Ascending aorta (tissue), 2 donors: ENCODE measurements around the gene CTCFL. TPM values are rescaled to one million over a fixed set of nuclear protein-coding genes. Genes with fewer than 3 reads are reported as not detected.

Experiments
- DNase-seq, 2 donors: peaks; one replicate each; pipeline ENCODE4 v3.0.0-alpha.2; 2019; ENCODE audit warnings: low spot score in 2 of 2
- H3K27ac ChIP-seq, 2 donors: fragments of 200-600 bp; sonication (generic); one replicate each; pipeline ENCODE4 v1.5.1; 2016 to 2017; ENCODE audit warnings: mild to moderate bottlenecking in 1 of 2
- H3K27me3 ChIP-seq: fragments of 200-600 bp; sonication (generic); one replicate; pipeline ENCODE4 v1.5.1; 2017
- H3K36me3 ChIP-seq, 2 donors: fragments of 200-600 bp; sonication (generic); one replicate each; pipeline ENCODE4 v1.5.1; 2016
- H3K4me1 ChIP-seq, 2 donors: fragments of 200-600 bp; sonication (generic); one replicate each; pipeline ENCODE4 v1.5.1; 2016 to 2017; ENCODE audit warnings: mild to moderate bottlenecking in 1 of 2
- H3K4me3 ChIP-seq, 2 donors: fragments of 200-600 bp; sonication (generic); one replicate each; pipeline ENCODE4 v1.5.1; 2016 to 2017; ENCODE audit warnings: mild to moderate bottlenecking in 1 of 2
- H3K9me3 ChIP-seq, 2 donors: fragments of 200-600 bp; sonication (generic); one replicate each; pipeline ENCODE4 v1.5.1; 2016
- intact Hi-C: fragments of 100-400 bp; cut with DNase I; formaldehyde crosslinking; loops from one replicate; pipeline ENCODE4 v1.15.1; 2023
- total RNA-seq: library from RNA; depleted of rRNA; stranded (reverse); fragments of >200 nt; gene quantifications from one replicate; pipeline ENCODE4 v1.1.0, GENCODE V29; 2016
- TF ChIP-seq, protein P1 (sequence below), 3 experiments: fragments of 200-600 bp in 2 of 3; fragments of 450-650 bp in 1 of 3; sonication (generic) in 2 of 3; IDR thresholded peaks; one replicate each; pipeline ENCODE4 v1.5.1; 2016 to 2019; ENCODE audit warnings: antibody characterized with exemption in 3 of 3, mild to moderate bottlenecking in 1 of 3, moderate library complexity in 1 of 3

CTCFL gene
- total RNA-seq, 1 donor from 2014 or later, result not detected

- Histone ChIP-seq H3K27me3 (no peaks in the 10 kb centered on the region), H3K4me1 (no peaks in the 10 kb centered on the region), H3K4me3 (no peak overlapping the region), H3K27ac (no peak overlapping the region), H3K9me3 (no peaks in the 10 kb centered on the region), H3K36me3 (no peaks in the 10 kb centered on the region)
- TF ChIP-seq, protein P1, sequence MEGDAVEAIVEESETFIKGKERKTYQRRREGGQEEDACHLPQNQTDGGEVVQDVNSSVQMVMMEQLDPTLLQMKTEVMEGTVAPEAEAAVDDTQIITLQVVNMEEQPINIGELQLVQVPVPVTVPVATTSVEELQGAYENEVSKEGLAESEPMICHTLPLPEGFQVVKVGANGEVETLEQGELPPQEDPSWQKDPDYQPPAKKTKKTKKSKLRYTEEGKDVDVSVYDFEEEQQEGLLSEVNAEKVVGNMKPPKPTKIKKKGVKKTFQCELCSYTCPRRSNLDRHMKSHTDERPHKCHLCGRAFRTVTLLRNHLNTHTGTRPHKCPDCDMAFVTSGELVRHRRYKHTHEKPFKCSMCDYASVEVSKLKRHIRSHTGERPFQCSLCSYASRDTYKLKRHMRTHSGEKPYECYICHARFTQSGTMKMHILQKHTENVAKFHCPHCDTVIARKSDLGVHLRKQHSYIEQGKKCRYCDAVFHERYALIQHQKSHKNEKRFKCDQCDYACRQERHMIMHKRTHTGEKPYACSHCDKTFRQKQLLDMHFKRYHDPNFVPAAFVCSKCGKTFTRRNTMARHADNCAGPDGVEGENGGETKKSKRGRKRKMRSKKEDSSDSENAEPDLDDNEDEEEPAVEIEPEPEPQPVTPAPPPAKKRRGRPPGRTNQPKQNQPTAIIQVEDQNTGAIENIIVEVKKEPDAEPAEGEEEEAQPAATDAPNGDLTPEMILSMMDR (IDR thresholded peaks at IDR 0.05), result no peak
- no peak for DNase-seq
- intact Hi-C loops, result no loop called here
These were observed 45.4 kb upstream of the CTCFL start for GRCh38 chr20:57570145-57570850.

DNA sequence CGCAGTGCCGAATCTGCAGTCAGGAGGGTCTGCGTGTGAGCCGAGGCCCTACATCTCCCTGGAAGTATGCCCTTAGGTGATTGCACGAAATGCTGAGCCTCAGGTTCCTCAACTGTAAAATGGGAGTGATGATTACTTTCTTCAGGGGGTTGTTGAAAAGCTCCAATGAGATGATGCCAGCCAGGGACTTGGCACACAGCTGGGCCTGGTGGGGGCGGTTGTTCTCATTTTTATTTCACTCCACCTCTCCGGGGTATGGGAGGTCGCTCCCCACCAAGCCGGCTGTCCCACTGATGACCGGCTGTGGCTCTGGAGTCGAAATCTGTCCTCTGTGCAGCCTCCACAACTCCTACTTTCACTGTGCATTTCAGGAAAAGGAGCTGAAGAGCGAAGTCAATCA lies 44.0 kb upstream of the CTCFL start:
- TF ChIP-seq, protein P1 (IDR thresholded peaks at IDR 0.05), result no peak
- Histone ChIP-seq H3K36me3 (no peaks in the 10 kb centered on the region), H3K27me3 (no peaks in the 10 kb centered on the region), H3K9me3 (no peaks in the 10 kb centered on the region), H3K27ac (no peak overlapping the region), H3K4me3 (no peak overlapping the region), H3K4me1 (no peaks in the 10 kb centered on the region)
- DNase-seq, result no peak
- intact Hi-C loops, result no loop called here

DNA sequence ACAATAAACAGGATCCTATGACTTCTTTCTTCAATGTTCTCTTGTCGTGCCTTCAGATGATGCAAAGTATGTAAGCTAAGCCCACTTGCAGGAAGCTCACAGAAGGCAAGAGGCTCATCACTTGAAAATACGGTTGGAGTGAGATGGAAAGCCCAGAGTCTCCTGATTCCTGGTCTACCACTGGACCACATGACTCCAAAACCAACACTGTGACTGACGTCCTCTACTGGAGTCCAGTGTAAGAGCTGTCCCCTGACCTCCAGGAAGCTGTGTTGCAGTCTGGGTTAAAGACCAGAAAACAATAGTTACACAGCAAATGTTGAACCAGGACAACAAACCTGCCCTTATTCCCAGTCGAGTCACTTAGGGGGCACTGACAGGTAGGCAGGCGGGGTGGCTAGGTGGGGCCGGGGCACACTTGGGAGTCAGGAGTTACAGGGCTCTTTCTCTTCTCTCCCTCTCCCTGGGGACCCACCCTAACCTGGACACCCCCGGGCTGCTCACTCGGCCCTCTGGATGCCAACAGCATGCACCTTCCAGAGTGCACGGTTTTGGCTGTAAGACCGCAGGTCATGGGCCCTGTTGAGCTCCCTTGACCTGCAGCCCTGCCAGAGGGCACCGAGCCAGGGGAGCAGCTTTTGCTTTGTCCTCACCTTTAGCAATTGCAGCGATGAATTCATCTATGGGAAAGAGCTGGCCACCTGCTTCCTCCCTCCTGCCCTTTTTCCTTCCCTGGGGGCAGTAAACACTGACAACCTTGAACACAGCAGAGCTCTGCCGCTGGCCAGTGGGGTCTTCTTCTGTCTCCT lies 43.4 kb upstream of the CTCFL start:
- H3K36me3 ChIP-seq, result no peaks in the 10 kb centered on the region
- H3K4me3 ChIP-seq, result no peak overlapping the region
- no peak overlapping the region for H3K27ac ChIP-seq
- H3K27me3 ChIP-seq, result no peaks in the 10 kb centered on the region
- no peak for DNase-seq
- intact Hi-C loops, result no loop called here
- no peaks in the 10 kb centered on the region for H3K4me1 ChIP-seq
- no peaks in the 10 kb centered on the region for H3K9me3 ChIP-seq
- TF ChIP-seq, protein P1 (IDR thresholded peaks at IDR 0.05), result no peak

DNA sequence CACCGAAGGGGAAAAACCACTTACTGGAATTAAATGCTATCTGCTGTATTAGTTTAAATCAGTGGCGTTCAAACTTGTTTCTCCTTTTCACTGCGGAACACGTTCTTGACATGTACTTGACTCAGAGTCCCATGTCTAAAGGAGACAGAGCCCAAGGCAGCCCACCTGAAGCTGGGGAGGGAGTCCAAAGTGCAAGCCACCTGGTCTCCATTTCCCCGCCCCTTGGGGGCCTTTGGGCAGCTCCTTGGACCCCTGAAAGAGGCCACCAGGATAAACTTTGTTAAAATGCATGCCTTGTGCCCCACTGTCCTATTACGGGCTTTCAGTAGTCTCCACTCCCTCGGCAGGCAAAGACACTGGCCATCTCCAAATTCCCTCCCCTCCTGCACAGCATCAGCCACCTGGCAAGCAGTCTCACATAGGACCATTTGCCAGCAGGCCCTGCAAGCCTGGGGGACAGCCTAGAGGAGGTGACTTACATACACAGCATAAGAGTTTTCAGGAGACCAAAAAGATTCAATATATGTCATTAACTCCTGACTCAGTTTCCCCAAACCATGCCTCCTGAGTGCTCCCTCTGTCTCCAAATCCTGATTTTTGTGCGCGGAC lies 42.6 kb upstream of the CTCFL start:
- no peak for DNase-seq
- H3K27me3 ChIP-seq, result no peaks in the 10 kb centered on the region
- no peaks in the 10 kb centered on the region for H3K4me1 ChIP-seq
- H3K9me3 ChIP-seq, result no peaks in the 10 kb centered on the region
- H3K27ac ChIP-seq, result no peak overlapping the region
- TF ChIP-seq, protein P1 (IDR thresholded peaks at IDR 0.05), result no peak
- intact Hi-C loops, result no loop called here
- H3K36me3 ChIP-seq, result no peaks in the 10 kb centered on the region
- no peak overlapping the region for H3K4me3 ChIP-seq

- Histone ChIP-seq H3K4me3 (no peak overlapping the region), H3K27me3 (no peaks in the 10 kb centered on the region), H3K36me3 (no peaks in the 10 kb centered on the region), H3K27ac (no peak overlapping the region), H3K4me1 (no peaks in the 10 kb centered on the region), H3K9me3 (no peaks in the 10 kb centered on the region)
- DNase-seq, result no peak
- intact Hi-C loops, result no loop called here
- TF ChIP-seq, protein P1 (IDR thresholded peaks at IDR 0.05), result no peak
These were observed 42.0 kb upstream of the CTCFL start for GRCh38 chr20:57566803-57567459.
